B cell (primary cell): ENCODE measurements around the gene CCDC92B. TPM values are rescaled to one million over a fixed set of nuclear protein-coding genes. Genes with fewer than 3 reads are reported as not detected.

ENCODE experiments used
- ATAC-seq: fragments of 200-7000 bp; cut with Tn5 transposase; one replicate; pipeline ENCODE4 v1.10.0; 2021; ENCODE audit warnings: low read depth, mild to moderate bottlenecking, moderate number of reproducible peaks, moderate library complexity
- CTCF ChIA-PET: fragments of 350-600 bp; sonication (Branson Sonifier 250); formaldehyde crosslinking; loops from one replicate; lab custom pipeline; 2021; ENCODE audit warnings: antibody characterized with exemption, inconsistent platforms; lab: Charles Lee
- POLR2A ChIA-PET: fragments of 350-600 bp; sonication (Branson Sonifier 250); formaldehyde crosslinking; loops from one replicate; lab custom pipeline; 2021; ENCODE audit warnings: antibody characterized with exemption; lab: Charles Lee
- DNase-seq: peaks from one replicate; pipeline ENCODE4 v3.0.0; 2013
- H2AFZ ChIP-seq: 2 replicates; pipeline ENCODE4 v1.6.1; 2012; ENCODE audit warnings: mild to moderate bottlenecking, low read depth, low read length; ENCODE audit not compliant: insufficient read depth, poor library complexity, severe bottlenecking
- H3K27ac ChIP-seq, 2 donors: 1 replicate in 1 of 2; 2 replicates in 1 of 2; pipeline ENCODE4 v1.5.1; 2012 to 2013; ENCODE audit warnings: low read length in 2 of 2, mild to moderate bottlenecking in 2 of 2, moderate library complexity in 1 of 2
- H3K27me3 ChIP-seq, 4 experiments: fragments of 200-600 bp in 1 of 4; sonication (generic) in 1 of 4; replicated peaks in 1 of 4; 1 replicate in 2 of 4; 2 replicates in 2 of 4; pipeline versions ENCODE4 v1.6.1 to v1.7.0; 2013 to 2016; ENCODE audit warnings: low read length in 3 of 4, mild to moderate bottlenecking in 2 of 4, mixed read lengths in 1 of 4, moderate library complexity in 1 of 4; ENCODE audit not compliant: insufficient read depth in 4 of 4, control insufficient read depth in 3 of 4; ENCODE audit errors: control extremely low read depth in 1 of 4
- H3K36me3 ChIP-seq, 2 experiments: replicated peaks in 1 of 2; 1 replicate in 1 of 2; 2 replicates in 1 of 2; pipeline versions ENCODE4 v1.6.1 to v1.7.1; 2013; ENCODE audit warnings: low read length in 1 of 2; ENCODE audit not compliant: insufficient read depth in 2 of 2, control insufficient read depth in 1 of 2; ENCODE audit errors: control extremely low read depth in 1 of 2, extremely low read depth in 1 of 2
- H3K4me1 ChIP-seq, 2 donors: fragments of 200-600 bp in 1 of 2; sonication (generic) in 1 of 2; 1 replicate in 1 of 2; 2 replicates in 1 of 2; pipeline versions ENCODE4 v1.5.1 to v1.6.1; 2013 to 2017; ENCODE audit warnings: low read length in 2 of 2; ENCODE audit not compliant: control insufficient read depth in 2 of 2, insufficient read depth in 2 of 2
- H3K4me2 ChIP-seq: replicated peaks from 2 replicates; pipeline ENCODE3; 2012; ENCODE audit warnings: mild to moderate bottlenecking, low read depth, low read length; ENCODE audit not compliant: poor library complexity, severe bottlenecking
- H3K4me3 ChIP-seq, 5 experiments: fragments of 200-600 bp in 1 of 5; sonication (generic) in 1 of 5; 1 replicate in 3 of 5; 2 replicates in 2 of 5; pipeline versions ENCODE4 v1.5.1 to v1.7.0; 2011 to 2016; ENCODE audit warnings: low read length in 4 of 5, mild to moderate bottlenecking in 4 of 5, low read depth in 2 of 5, control low read depth in 1 of 5, moderate library complexity in 1 of 5; ENCODE audit not compliant: insufficient read depth in 1 of 5; ENCODE audit errors: control extremely low read depth in 1 of 5, extremely low read depth in 1 of 5
- H3K79me2 ChIP-seq: fragments of 200-600 bp; sonication (generic); one replicate; pipeline ENCODE4 v1.6.0; 2016; ENCODE audit warnings: low read length; ENCODE audit not compliant: control insufficient read depth, insufficient read depth
- H3K9ac ChIP-seq: fragments of 200-600 bp; sonication (generic); 2 replicates; pipeline ENCODE4 v1.6.1; 2017; ENCODE audit warnings: mild to moderate bottlenecking, low read length, moderate library complexity
- H3K9me3 ChIP-seq, 3 donors: one replicate each; pipeline versions ENCODE4 v1.6.1 to v1.7.1; 2013; ENCODE audit warnings: low read length in 2 of 3; ENCODE audit not compliant: control insufficient read depth in 2 of 3, insufficient read depth in 1 of 3; ENCODE audit errors: control extremely low read depth in 1 of 3
- H4K20me1 ChIP-seq: 2 replicates; pipeline ENCODE4 v1.6.0; 2012; ENCODE audit warnings: mild to moderate bottlenecking, low read length; ENCODE audit not compliant: insufficient read depth, control insufficient read depth, poor library complexity, severe bottlenecking
- H3K27ac Mint-ChIP-seq: one replicate; pipeline ENCODE4 v1.8.0; 2021; ENCODE audit warnings: mixed read lengths
- H3K27me3 Mint-ChIP-seq: one replicate; pipeline ENCODE4 v1.8.0; 2021; ENCODE audit warnings: mixed read lengths
- H3K4me1 Mint-ChIP-seq: one replicate; pipeline ENCODE4 v1.8.0; 2021; ENCODE audit warnings: mixed read lengths
- H3K4me3 Mint-ChIP-seq: one replicate; pipeline ENCODE4 v1.8.0; 2021; ENCODE audit warnings: mixed read lengths
- H3K9me3 Mint-ChIP-seq: one replicate; pipeline ENCODE4 v1.8.0; 2022; ENCODE audit warnings: mixed read lengths; ENCODE audit not compliant: insufficient read depth
- EZH2 ChIP-seq: IDR thresholded peaks from 2 replicates; pipeline ENCODE4 v1.6.1; 2012; ENCODE audit warnings: borderline replicate concordance, low read depth, mild to moderate bottlenecking, moderate library complexity, low read length; ENCODE audit not compliant: insufficient read depth, poor library complexity, severe bottlenecking
- WGBS: methylation state at CpG from one replicate; pipeline ENCODE4 v1.1.5; 2013; ENCODE audit warnings: missing lambda C conversion rate; ENCODE audit not compliant: insufficient coverage; 5-methylcytosine and 5-hydroxymethylcytosine counted together
- intact Hi-C: fragments of 100-400 bp; cut with micrococcal nuclease; formaldehyde crosslinking; loops from one replicate; pipeline ENCODE4 v1.10.0; 2022
- polyA plus RNA-seq: library from polyadenylated mRNA; depleted of rRNA; stranded (reverse); fragments of >200 nt; gene quantifications from 2 replicates; pipeline ENCODE4 v1.2.3, GENCODE V29; 2012
- total RNA-seq, 2 donors: library from RNA; stranded (reverse); fragments of 120-200 nt in 1 of 2; gene quantifications; 1 replicate in 1 of 2; 2 replicates in 1 of 2; pipeline versions ENCODE4 v1.2.3 to v1.2.4, GENCODE V29; 2013 to 2022
- TF ChIP-seq, protein P1 (sequence below): fragments of 200-600 bp; IDR thresholded peaks from one replicate; pipeline ENCODE4 v1.8.0; 2022; ENCODE audit warnings: antibody characterized with exemption, mild to moderate bottlenecking

CCDC92B gene
- total and polyA plus RNA-seq, 2 donors (not counting 1 experiment from before 2014, with no cell fraction given), result 0.04 TPM; not detected in 1

DNA sequence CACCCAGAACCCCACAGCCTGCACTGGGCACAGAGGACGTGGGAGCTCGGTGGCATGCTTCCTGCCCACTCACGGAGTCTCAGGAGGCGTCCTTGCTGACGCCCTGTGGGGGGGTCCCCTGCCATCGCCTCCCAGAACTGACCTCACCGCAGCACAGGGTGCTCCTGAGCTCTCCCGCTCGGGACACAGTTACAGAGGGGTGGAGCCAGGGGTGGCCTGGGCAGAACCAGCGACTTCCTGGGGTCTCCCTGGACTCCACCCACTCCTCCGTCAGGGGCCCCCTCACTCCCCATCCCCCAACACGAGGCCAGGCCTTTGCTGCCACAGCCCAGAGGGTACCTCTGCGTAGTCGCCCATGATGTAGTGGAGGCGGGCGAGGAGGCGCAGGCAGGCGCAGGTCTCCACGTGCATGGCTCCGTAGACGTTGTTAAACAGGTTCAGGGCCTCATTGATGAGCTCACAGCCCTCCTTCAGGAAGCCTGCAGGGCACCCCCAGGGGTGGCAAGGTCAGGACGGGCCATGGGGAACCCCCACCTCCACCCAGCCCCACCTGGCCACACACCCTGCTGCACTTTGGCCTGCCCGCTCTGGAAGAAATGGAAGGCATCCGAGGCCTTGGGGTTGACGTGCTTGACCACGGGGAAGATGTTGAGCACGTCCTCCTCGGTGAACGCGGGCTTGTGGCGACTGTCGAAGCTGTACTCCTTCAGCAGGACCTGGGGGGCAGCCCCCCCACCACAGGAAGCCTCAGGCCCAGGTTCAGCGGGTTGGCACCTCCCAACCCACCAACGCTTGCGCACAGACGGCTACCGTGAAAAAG, 55.7 kb downstream of the CCDC92B start:
- ATAC-seq (no peak), DNase-seq (no peak)
- Mint-ChIP-seq H3K9me3 (no peaks in the 10 kb centered on the region), H3K27ac (no peak overlapping the region), H3K27me3 (no peaks in the 10 kb centered on the region), H3K4me1 (peaks cover 4% of the 10 kb centered on the region), H3K4me3 (no peak overlapping the region)
- no peak overlapping the region for H3K4me3 ChIP-seq
- ChIA-PET POLR2A (no interaction called here), CTCF (no interaction called here)
- H3K9ac ChIP-seq, result no peak overlapping the region
- peaks cover 0 to 55% of the 10 kb centered on the region in 2 experiments for H3K36me3 ChIP-seq
- H3K9me3 ChIP-seq, result no peaks in the 10 kb centered on the region
- intact Hi-C loops, result no loop called here
- no peak for TF ChIP-seq EZH2
- TF ChIP-seq, protein P1, sequence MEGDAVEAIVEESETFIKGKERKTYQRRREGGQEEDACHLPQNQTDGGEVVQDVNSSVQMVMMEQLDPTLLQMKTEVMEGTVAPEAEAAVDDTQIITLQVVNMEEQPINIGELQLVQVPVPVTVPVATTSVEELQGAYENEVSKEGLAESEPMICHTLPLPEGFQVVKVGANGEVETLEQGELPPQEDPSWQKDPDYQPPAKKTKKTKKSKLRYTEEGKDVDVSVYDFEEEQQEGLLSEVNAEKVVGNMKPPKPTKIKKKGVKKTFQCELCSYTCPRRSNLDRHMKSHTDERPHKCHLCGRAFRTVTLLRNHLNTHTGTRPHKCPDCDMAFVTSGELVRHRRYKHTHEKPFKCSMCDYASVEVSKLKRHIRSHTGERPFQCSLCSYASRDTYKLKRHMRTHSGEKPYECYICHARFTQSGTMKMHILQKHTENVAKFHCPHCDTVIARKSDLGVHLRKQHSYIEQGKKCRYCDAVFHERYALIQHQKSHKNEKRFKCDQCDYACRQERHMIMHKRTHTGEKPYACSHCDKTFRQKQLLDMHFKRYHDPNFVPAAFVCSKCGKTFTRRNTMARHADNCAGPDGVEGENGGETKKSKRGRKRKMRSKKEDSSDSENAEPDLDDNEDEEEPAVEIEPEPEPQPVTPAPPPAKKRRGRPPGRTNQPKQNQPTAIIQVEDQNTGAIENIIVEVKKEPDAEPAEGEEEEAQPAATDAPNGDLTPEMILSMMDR, result no peak
- no peaks in the 10 kb centered on the region for H4K20me1 ChIP-seq
- peaks cover 0 to 7% of the 10 kb centered on the region in 2 donors for H3K4me1 ChIP-seq
- H3K27me3 ChIP-seq, result no peaks in the 10 kb centered on the region
- H2AFZ ChIP-seq, result no peak overlapping the region
- H3K27ac ChIP-seq, result no peak overlapping the region
- no peaks in the 10 kb centered on the region for H3K79me2 ChIP-seq
- H3K4me2 ChIP-seq, result no peak overlapping the region
- 90% methylated on average over 33 of the region's 37 CpGs for WGBS

DNA sequence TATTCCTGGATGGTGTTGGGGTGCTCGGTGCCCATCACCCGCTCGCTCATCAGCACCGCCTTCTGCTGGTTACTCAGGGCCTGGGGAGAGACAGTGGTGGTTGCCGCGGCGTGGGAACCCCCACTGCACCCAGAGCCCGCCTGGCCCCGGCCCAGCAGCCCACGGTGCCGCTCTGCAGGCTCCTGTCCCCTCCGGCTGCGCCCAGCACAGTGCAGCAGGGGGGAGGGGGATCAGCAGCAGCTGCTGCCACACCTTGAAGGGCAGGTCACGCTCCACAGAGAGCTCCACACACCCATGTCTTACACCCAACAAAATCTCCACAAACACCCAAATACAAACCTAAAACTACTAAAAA, 56.7 kb downstream of the CCDC92B start:
- Mint-ChIP-seq H3K4me1 (peaks cover 4% of the 10 kb centered on the region), H3K27ac (no peak overlapping the region), H3K27me3 (no peaks in the 10 kb centered on the region), H3K9me3 (no peaks in the 10 kb centered on the region), H3K4me3 (no peak overlapping the region)
- Histone ChIP-seq H3K79me2 (no peaks in the 10 kb centered on the region), H3K36me3 (peaks cover 0 to 49% of the 10 kb centered on the region in 2 experiments), H3K27ac (no peak overlapping the region), H2AFZ (no peak overlapping the region), H3K4me2 (no peak overlapping the region), H3K27me3 (no peaks in the 10 kb centered on the region), H3K4me3 (no peak overlapping the region), H4K20me1 (no peaks in the 10 kb centered on the region), H3K9me3 (no peaks in the 10 kb centered on the region), H3K9ac (no peak overlapping the region), H3K4me1 (peaks cover 0 to 7% of the 10 kb centered on the region in 2 donors)
- ChIA-PET POLR2A (no interaction called here), CTCF (no interaction called here)
- TF ChIP-seq EZH2, result no peak
- TF ChIP-seq, protein P1, result no peak
- WGBS, result 87% methylated on average over 6 of the region's 14 CpGs
- ATAC-seq, result no peak
- DNase-seq, result no peak
- intact Hi-C loops, result no loop called here
